Endothelial cell (in vitro differentiated cells): Measurements from ENCODE around the gene PCDHGC4. TPM values are rescaled to one million over a fixed set of nuclear protein-coding genes. Genes with fewer than 3 reads are reported as not detected.

Experiments
- DNase-seq: peaks from one replicate; pipeline ENCODE4 v3.0.0; 2021; ENCODE audit warnings: low spot score
- H3K27ac Mint-ChIP-seq: one replicate; pipeline ENCODE4 v1.8.0; 2021; ENCODE audit warnings: mixed read lengths, inconsistent platforms; ENCODE audit not compliant: unreplicated experiment
- H3K27me3 Mint-ChIP-seq: one replicate; pipeline ENCODE4 v1.8.0; 2021; ENCODE audit warnings: mild to moderate bottlenecking, moderate library complexity, mixed read lengths, inconsistent platforms; ENCODE audit not compliant: unreplicated experiment
- H3K36me3 Mint-ChIP-seq: one replicate; pipeline ENCODE4 v1.8.0; 2021; ENCODE audit warnings: mild to moderate bottlenecking, low read depth, mixed read lengths, inconsistent platforms; ENCODE audit not compliant: unreplicated experiment
- H3K4me1 Mint-ChIP-seq: one replicate; pipeline ENCODE4 v1.8.0; 2021; ENCODE audit warnings: mild to moderate bottlenecking, mixed read lengths, inconsistent platforms; ENCODE audit not compliant: unreplicated experiment
- H3K4me3 Mint-ChIP-seq: one replicate; pipeline ENCODE4 v1.8.0; 2021; ENCODE audit warnings: mild to moderate bottlenecking, mixed read lengths, inconsistent platforms; ENCODE audit not compliant: unreplicated experiment
- H3K9me3 Mint-ChIP-seq: one replicate; pipeline ENCODE4 v1.8.0; 2021; ENCODE audit warnings: mixed read lengths, inconsistent platforms; ENCODE audit not compliant: unreplicated experiment
- CTCF ChIP-seq: fragments of 200-600 bp; sonication (generic); IDR thresholded peaks from one replicate; pipeline ENCODE4 v1.5.0; 2021; ENCODE audit warnings: antibody characterized with exemption; ENCODE audit not compliant: unreplicated experiment
- total RNA-seq: library from RNA; stranded (reverse); fragmentation: NEBNext Ultra II Directional; extraction: Animal tissue kit (Norgen Biotek cat#: 25700); gene quantifications from one replicate; pipeline ENCODE4 v1.2.1, GENCODE V29; 2021; ENCODE audit not compliant: unreplicated experiment

The PCDHGC4 gene
- total RNA-seq, 1 donor from 2014 or later = 3.5 TPM

GRCh38 chr5:141496038-141496437 is 11.2 kb downstream of the PCDHGC4 start:
- H3K4me1 Mint-ChIP-seq = peaks cover 35% of the 10 kb centered on the region
- H3K4me3 Mint-ChIP-seq = no peak overlapping the region
- H3K27ac Mint-ChIP-seq = no peak overlapping the region
- no peak for DNase-seq
- H3K9me3 Mint-ChIP-seq = no peaks in the 10 kb centered on the region
- peaks cover 24% of the 10 kb centered on the region for H3K36me3 Mint-ChIP-seq
- TF ChIP-seq CTCF = no peak
- H3K27me3 Mint-ChIP-seq = peaks cover 15% of the 10 kb centered on the region

DNA sequence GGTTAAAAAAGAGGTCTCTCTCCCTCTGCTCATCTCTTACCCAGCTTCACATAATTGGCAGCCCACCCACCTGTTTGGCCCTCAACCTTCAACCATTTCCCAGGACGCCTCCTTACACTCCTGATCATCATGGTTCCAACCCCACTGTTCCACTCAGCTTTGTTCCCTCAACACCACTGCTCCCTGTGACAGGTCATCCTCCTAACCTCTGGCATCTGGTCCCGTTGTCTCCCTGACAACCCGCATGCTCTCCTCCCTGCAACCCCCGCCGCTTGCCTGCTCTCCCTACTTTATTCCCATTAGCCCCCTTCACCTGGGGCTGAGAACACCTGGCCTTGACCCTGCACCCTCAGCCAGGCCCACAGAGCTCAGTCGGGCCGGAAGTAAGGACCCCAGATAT is 16.9 kb downstream of the PCDHGC4 start:
- no peak overlapping the region for H3K4me3 Mint-ChIP-seq
- H3K36me3 Mint-ChIP-seq = peaks cover 36% of the 10 kb centered on the region
- no peak for DNase-seq
- TF ChIP-seq CTCF = no peak
- peaks cover 8% of the 10 kb centered on the region for H3K4me1 Mint-ChIP-seq
- H3K27me3 Mint-ChIP-seq = peaks cover 7% of the 10 kb centered on the region
- no peaks in the 10 kb centered on the region for H3K9me3 Mint-ChIP-seq
- H3K27ac Mint-ChIP-seq = no peak overlapping the region

- H3K36me3 Mint-ChIP-seq = peaks cover 36% of the 10 kb centered on the region
- no peaks in the 10 kb centered on the region for H3K9me3 Mint-ChIP-seq
- no peak for TF ChIP-seq CTCF
- no peak overlapping the region for H3K27ac Mint-ChIP-seq
- DNase-seq = no peak
- peaks cover 11% of the 10 kb centered on the region for H3K27me3 Mint-ChIP-seq
- H3K4me3 Mint-ChIP-seq = no peak overlapping the region
- peaks cover 13% of the 10 kb centered on the region for H3K4me1 Mint-ChIP-seq
These were observed 18.9 kb downstream of the PCDHGC4 start for GRCh38 chr5:141503681-141504080.

- Mint-ChIP-seq H3K4me3 (no peak overlapping the region), H3K9me3 (no peaks in the 10 kb centered on the region)
These were observed 19.4 kb downstream of the PCDHGC4 start for GRCh38 chr5:141504216-141504615.

More at GRCh38 chr5:141504216-141504615, 19.4 kb downstream of the PCDHGC4 start:
- Mint-ChIP-seq H3K4me1 (peaks cover 15% of the 10 kb centered on the region), H3K27me3 (peaks cover 8% of the 10 kb centered on the region), H3K36me3 (peaks cover 36% of the 10 kb centered on the region), H3K27ac (no peak overlapping the region)
- TF ChIP-seq CTCF = no peak
- no peak for DNase-seq
